ENCODE data around the gene SEMA3E.

Gene SEMA3E

DNA sequence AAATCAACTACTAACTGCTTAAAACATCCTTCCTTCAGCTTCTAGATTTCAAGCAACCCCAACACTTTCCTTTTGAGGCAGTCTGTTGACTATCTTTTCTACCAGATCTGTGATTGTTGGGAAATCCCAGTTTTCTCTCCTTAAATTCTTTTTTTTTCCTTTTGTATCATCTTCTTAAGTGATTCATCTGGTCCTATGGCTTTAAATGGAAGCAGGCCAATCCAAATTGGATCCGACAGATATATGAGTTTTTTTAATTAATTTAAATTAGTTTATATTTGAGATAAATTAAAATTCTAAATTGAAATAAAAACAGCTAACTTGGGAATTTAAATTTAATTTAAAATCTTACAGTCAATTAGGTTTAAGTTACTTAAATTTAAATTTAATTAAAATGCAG, 335.0 kb downstream of the SEMA3E start:
- Histone ChIP-seq H3K9me3 (ENCODE audit: insufficient read depth, low read length) (no peaks in the 10 kb centered on the region), H3K36me3 (replicated peaks; ENCODE audit: low read depth, low read length) (no peaks in the 10 kb centered on the region), H3K4me2 (ENCODE audit: low read length) (no peak overlapping the region), H3K4me3 (ENCODE audit: low read length) (no peak overlapping the region), H2AFZ (ENCODE audit: low read depth, low read length) (no peak overlapping the region), H3K27me3 (ENCODE audit: low read depth, low read length) (no peaks in the 10 kb centered on the region), H3K27ac (ENCODE audit: low read length) (no peak overlapping the region), H3K79me2 (ENCODE audit: low read length) (no peaks in the 10 kb centered on the region), H3K4me1 (ENCODE audit: low read length) (no peaks in the 10 kb centered on the region), H4K20me1 (ENCODE audit: insufficient read depth, low read length) (no peaks in the 10 kb centered on the region), H3K9ac (ENCODE audit: low read length) (no peak overlapping the region)
- TF ChIP-seq, protein P1, sequence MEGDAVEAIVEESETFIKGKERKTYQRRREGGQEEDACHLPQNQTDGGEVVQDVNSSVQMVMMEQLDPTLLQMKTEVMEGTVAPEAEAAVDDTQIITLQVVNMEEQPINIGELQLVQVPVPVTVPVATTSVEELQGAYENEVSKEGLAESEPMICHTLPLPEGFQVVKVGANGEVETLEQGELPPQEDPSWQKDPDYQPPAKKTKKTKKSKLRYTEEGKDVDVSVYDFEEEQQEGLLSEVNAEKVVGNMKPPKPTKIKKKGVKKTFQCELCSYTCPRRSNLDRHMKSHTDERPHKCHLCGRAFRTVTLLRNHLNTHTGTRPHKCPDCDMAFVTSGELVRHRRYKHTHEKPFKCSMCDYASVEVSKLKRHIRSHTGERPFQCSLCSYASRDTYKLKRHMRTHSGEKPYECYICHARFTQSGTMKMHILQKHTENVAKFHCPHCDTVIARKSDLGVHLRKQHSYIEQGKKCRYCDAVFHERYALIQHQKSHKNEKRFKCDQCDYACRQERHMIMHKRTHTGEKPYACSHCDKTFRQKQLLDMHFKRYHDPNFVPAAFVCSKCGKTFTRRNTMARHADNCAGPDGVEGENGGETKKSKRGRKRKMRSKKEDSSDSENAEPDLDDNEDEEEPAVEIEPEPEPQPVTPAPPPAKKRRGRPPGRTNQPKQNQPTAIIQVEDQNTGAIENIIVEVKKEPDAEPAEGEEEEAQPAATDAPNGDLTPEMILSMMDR (IDR thresholded peaks at IDR 0.05; ENCODE audit: low read depth, low read length): no peak
- no peak for TF ChIP-seq EZH2phosphoT487 (IDR thresholded peaks at IDR 0.05; ENCODE audit: low read depth)
